Measurements from ENCODE around the gene LRRC4.

- TF ChIP-seq CTCF (IDR thresholded peaks at IDR 0.05), result no peak
- no peak for TF ChIP-seq POLR2A (IDR thresholded peaks at IDR 0.05)
Observed at GRCh38 chr7:127988751-127989150, 42.5 kb downstream of the LRRC4 start.

Measured in uterus (tissue), 2 donors.